ENCODE measurements around the gene TECTA.

TECTA gene

GRCh38 chr11:121225382-121225781 lies 124.3 kb downstream of the TECTA start:
- no peak overlapping the region for H3K4me3 ChIP-seq (ENCODE audit: low read depth, low read length)
- no peak for DNase-seq
- no peaks in the 10 kb centered on the region for H3K9me3 ChIP-seq
- no peaks in the 10 kb centered on the region for H3K36me3 ChIP-seq
- TF ChIP-seq CTCF (IDR thresholded peaks at IDR 0.05; ENCODE audit: low read depth, low read length) = no peak
- H3K27me3 ChIP-seq = no peaks in the 10 kb centered on the region
- H3K4me1 ChIP-seq = no peaks in the 10 kb centered on the region; the same call in none of the 2 replicates

GRCh38 chr11:121226415-121227263 lies 125.6 kb downstream of the TECTA start:
- DNase-seq = peak; percentile 40
- Histone ChIP-seq H3K9me3 (no peaks in the 10 kb centered on the region), H3K4me3 (ENCODE audit: low read depth, low read length) (no peak overlapping the region), H3K4me1 (no peaks in the 10 kb centered on the region; the same call in none of the 2 replicates), H3K27me3 (no peaks in the 10 kb centered on the region), H3K36me3 (no peaks in the 10 kb centered on the region)
- TF ChIP-seq CTCF (IDR thresholded peaks at IDR 0.05; ENCODE audit: low read depth, low read length) = no peak

DNA sequence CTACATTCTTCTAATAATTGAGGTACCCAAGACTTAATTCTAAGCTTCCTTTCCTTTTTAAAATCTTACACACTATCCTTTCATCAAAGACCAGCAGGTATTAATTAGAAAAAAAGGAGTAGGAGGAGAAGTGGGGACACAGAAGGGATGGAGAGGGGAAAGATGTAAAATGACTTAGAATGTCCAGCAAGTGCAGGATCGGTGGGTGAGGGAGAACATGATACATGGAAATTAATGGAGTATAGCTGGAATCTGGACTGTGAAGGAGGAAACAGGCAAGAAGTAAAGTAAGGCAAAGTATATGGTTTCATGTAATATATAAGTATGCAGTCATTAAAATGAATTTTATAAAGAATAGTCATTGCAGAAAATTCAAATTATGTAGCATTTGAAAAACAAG lies 127.8 kb downstream of the TECTA start:
- Histone ChIP-seq H3K4me3 (ENCODE audit: low read depth, low read length) (no peak overlapping the region), H3K27me3 (no peaks in the 10 kb centered on the region), H3K4me1 (no peaks in the 10 kb centered on the region; the same call in 1 of the 2 replicates), H3K36me3 (no peaks in the 10 kb centered on the region), H3K9me3 (no peaks in the 10 kb centered on the region)
- no peak for DNase-seq
- no peak for TF ChIP-seq CTCF (IDR thresholded peaks at IDR 0.05; ENCODE audit: low read depth, low read length)

GRCh38 chr11:121229495-121230215 lies 128.6 kb downstream of the TECTA start:
- no peak overlapping the region for H3K4me3 ChIP-seq (ENCODE audit: low read depth, low read length)
- H3K36me3 ChIP-seq = no peaks in the 10 kb centered on the region
- H3K27me3 ChIP-seq = no peaks in the 10 kb centered on the region
- H3K4me1 ChIP-seq = peaks cover 2% of the 10 kb centered on the region
- no peak for TF ChIP-seq CTCF (IDR thresholded peaks at IDR 0.05; ENCODE audit: low read depth, low read length)
- DNase-seq = no peak
- no peaks in the 10 kb centered on the region for H3K9me3 ChIP-seq

- no peak for DNase-seq
- peaks cover 21% of the 10 kb centered on the region for H3K4me1 ChIP-seq
- no peak overlapping the region for H3K4me3 ChIP-seq (ENCODE audit: low read depth, low read length)
- H3K27me3 ChIP-seq = no peaks in the 10 kb centered on the region
- no peak for TF ChIP-seq CTCF (IDR thresholded peaks at IDR 0.05; ENCODE audit: low read depth, low read length)
- H3K9me3 ChIP-seq = no peaks in the 10 kb centered on the region
- H3K36me3 ChIP-seq = no peaks in the 10 kb centered on the region
Measured at GRCh38 chr11:121231576-121232278, 130.7 kb downstream of the TECTA start.

Data from BE2C (cell line).